HG03565 (cell line): Measurements from ENCODE around the gene CLRN3.

Source experiments
- ATAC-seq: cut with Tn5 transposase; IDR thresholded peaks from one replicate; pipeline ENCODE4 v1.9.1; 2021; ENCODE audit warnings: mild to moderate bottlenecking, moderate library complexity; ENCODE audit not compliant: unreplicated experiment

The CLRN3 gene

DNA sequence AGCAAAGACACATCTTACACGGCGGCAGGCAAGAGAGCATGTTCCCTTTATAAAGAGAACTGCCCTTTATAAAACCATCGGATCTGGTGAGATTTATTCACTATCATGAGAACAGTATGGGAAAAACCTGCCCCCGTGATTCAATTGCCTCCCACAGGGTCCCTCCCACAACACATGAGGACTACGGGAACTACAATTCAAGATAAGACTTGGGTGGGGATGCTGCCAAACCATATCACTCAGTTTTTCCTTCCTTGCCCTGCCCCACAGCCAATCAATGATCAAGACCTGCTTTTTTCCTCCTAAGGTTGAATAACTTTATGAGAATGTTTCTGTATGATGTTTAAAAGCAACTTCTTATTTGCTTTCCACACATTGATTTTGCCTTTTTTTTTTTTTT lies 11.0 kb upstream of the CLRN3 start:
- no peak for ATAC-seq

GRCh38 chr10:127899766-127900387 lies 7.1 kb upstream of the CLRN3 start:
- ATAC-seq, result no peak

DNA sequence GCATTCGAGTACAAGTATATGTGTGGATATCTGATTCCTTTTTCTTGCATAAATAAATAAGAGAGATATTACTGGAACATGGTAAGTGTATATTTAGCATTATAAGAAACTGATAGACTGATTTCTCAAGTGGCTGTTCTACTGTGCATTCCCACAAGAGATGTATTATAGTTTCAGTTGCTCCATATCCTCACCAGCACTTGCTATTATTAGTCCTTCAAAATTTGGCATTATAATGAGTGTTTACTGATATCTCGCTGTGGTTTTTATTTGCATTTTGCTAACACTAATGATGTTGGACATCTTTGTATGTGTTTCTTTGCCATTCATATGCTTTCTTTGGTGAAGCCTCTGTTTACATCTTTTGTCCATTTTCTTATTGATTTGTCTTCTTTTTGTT lies 4.4 kb upstream of the CLRN3 start:
- no peak for ATAC-seq

DNA sequence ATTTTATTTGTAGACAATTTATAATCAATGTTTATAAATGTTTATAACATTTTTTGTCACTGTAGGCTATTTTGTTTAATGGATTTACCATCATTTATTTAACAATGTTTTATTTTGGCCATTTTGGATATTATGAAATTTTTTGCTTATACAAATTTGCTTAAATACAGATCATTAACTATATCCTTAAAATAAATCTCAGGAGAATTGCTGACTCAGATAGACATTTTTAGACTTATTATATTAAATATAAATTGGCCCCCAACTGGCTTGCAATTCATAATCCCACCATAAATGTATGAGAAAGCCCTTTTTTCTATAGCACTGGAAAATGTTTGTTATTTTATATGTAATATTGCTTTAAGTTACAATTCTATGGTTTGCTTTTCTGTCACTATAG lies 3.8 kb upstream of the CLRN3 start:
- no peak for ATAC-seq

DNA sequence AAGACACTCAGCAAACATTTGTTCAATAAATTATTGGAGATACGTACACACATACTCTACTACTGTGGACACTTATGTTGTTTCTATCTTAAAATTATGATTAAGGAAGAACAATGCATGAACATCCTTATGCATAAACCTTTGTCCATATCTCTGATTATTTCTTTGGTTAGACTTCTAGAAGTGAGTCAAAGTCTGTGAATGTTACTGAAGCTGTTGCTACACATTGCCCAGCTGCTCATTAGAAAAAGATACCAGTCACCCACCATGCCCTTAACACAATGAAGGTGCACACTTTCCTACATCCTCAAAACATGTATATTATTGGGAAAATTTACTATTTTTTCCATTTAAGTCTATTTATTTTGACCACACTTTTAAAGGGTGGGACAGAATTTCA lies 1.4 kb upstream of the CLRN3 start:
- ATAC-seq, result no peak

DNA sequence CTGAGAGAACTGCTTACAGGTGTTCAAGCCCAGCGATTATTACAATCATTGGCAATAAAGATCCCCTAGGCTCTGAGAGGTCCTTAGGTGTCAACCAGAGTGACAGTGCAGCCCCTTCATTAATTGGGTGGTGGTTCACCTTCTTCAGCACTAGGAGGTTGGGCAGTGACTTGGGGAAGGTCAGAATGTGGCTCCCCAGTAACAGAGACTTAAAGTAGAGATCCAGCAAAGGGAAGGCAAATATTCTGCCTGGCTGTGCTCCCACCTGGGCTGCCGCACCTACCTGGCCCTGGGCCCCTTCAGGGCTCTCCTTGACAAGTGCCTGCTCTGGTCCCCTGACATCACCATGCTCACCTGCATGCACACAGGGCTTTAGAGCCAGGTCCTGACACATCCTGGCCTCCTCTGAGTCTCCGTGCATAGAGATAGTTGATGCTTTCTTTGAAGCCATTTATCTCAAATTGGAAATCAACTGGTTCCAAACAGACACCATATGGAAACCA lies 1.9 kb downstream of the CLRN3 start:
- no peak for ATAC-seq

DNA sequence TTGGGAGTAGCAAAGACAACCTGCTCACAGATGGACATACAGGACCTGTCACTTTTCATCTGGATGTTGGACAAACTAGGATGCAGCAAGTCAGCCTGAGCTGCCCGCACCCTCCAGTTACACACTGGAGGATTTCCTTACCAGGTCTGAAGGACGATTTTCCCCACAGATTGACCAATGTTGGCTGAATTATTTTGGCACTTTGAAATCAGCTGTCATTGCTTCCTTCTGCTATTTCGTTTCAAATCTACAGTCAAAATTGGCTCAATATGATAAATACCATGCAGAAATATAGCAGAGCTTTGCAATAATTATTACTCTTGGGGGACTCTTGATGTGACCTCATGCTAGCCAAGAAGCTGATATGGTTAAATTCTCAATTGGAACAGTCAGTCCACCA lies 2.5 kb downstream of the CLRN3 start:
- ATAC-seq, result no peak

DNA sequence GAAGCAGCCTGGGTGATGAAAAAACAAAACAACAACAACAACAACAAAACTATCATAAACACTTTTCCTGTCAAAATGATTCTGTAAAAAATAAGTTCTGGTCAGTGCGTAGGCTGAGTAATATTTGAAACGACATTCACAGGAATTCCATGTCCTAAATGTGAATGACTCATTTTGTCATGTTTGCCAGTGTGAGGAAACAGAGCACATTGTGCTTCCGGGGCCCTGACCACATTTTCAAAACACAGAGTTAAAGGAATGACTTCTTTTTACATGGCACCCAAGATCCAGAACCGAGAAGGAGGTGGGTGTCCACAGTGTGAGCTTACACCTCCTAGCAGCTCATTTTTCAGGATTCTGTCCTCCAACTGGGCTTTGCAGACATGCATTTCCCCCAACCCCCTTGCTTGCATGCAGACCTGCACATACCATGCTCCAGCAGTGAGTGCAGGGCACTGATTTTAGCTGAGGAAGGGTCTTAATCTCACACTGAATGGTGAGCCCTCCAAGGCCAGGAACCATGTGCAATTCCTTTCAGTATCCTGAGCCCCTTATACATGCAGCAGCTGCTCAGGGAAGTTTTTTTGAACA lies 3.0 kb downstream of the CLRN3 start:
- no peak for ATAC-seq

DNA sequence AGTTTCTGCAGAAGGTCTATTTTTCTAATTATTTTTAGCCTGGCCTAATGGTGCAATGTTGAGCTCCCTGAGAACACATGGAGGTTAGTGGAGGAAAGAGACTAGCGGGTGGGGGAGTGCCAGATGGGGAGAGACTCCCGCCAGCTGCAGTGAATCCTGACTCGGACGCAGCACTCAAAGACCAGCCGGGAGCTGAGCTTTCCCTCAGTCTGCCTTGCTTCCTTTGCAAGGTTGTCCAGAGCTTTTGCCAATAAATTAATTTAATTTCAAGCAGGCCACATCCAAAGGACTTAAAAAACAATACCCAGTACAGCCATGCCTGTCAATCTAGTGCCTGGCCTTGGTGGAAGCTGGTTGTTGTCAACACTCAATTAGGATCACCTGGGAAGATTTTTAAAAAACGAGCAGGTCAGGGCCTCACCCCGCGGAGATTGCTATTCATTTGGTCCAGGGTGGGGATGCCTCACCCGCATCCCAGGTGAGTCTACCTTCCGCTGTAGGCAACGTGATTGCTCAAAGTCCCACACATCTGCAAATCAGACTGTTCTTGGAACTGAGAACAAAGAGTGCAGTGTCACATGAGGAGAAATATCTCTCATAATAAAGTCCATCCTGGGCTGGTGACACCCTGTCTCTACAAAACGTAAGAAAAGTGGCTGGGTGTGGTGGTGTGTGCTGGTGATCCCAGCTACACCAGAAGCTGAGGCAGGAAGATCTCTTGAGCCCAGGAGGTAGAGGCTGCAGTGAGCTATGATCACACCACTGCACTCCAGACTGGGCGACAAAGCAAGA lies 4.0 kb downstream of the CLRN3 start:
- ATAC-seq, result no peak

GRCh38 chr10:127887541-127888415 lies 5.0 kb downstream of the CLRN3 start:
- no peak for ATAC-seq

GRCh38 chr10:127886371-127887051 lies 6.2 kb downstream of the CLRN3 start:
- no peak for ATAC-seq

GRCh38 chr10:127884501-127884900 lies 8.2 kb downstream of the CLRN3 start:
- no peak for ATAC-seq

DNA sequence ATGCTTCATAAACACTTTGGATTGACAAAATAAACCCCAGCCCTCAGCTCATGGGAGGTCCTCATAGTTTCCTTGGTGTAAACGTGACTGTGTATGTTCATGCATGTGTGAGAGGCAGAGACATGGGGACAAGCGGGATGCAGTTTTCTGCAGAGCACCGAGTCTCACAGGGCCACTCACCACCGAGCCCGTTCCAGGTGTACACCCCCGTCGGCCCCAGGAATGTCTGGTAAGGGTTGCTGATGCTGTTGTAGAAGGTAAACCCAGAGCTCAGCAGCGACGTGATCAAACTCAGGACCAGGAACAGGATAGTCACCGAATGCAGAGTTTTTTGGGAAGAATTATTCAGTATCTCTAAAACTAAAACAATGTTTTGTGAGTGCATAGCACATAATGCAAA lies 9.2 kb downstream of the CLRN3 start:
- ATAC-seq, result no peak

- no peak for ATAC-seq
Observed at GRCh38 chr10:127882801-127883459, 9.8 kb downstream of the CLRN3 start.

- ATAC-seq, result no peak
Observed at GRCh38 chr10:127882391-127882790, 10.3 kb downstream of the CLRN3 start.

DNA sequence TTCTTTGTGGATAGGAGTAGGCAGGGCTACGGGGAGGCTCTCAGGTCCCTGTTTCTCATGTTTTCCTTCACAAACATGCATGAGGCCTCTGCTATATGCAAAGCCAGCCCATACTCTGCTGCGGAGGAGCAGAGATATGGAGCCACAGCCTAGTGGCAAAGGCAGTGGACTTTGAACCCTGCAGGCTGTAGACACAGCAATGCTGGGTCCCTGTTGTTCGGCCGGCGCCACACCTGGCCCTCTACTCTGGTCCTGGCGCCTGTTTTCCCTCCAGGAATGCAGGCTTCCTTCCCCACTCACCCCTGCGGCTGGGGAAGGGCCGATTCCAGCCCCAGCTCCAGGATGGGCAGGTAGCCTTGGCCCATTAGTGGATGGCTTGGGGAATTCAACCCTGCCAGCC lies 11.5 kb downstream of the CLRN3 start:
- no peak for ATAC-seq

GRCh38 chr10:127880557-127880956 lies 12.2 kb downstream of the CLRN3 start:
- no peak for ATAC-seq

GRCh38 chr10:127878475-127879055 lies 14.2 kb downstream of the CLRN3 start:
- ATAC-seq, result no peak

GRCh38 chr10:127877699-127878098 lies 15.0 kb downstream of the CLRN3 start:
- no peak for ATAC-seq

- no peak for ATAC-seq
Observed at GRCh38 chr10:127877116-127877515, 15.6 kb downstream of the CLRN3 start.
